ENCODE results near the gene HORMAD1.

GRCh38 chr1:150761801-150762200 is 41.1 kb upstream of the HORMAD1 start:
- no peak for TF ChIP-seq CTCF (IDR thresholded peaks at IDR 0.05)
- no peak for TF ChIP-seq POLR2A (IDR thresholded peaks at IDR 0.05)

Measured in esophagus squamous epithelium (tissue), 4 donors.